AG09319 (cell line): Measurements from ENCODE around the gene MAST4.

Experiments used
- DNase-seq: peaks from one replicate; pipeline ENCODE4 v3.0.0-alpha.2; 2010; ENCODE audit warnings: low read depth; ENCODE audit errors: extremely low read depth
- CTCF ChIP-seq: IDR thresholded peaks from 2 replicates; pipeline ENCODE4 v1.5.1; 2011; ENCODE audit warnings: low read depth, mild to moderate bottlenecking, inconsistent platforms, low read length, moderate library complexity

Gene MAST4

GRCh38 chr5:66826263-66826662, 230.1 kb downstream of the MAST4 start:
- TF ChIP-seq CTCF: no peak
- DNase-seq: no peak

DNA sequence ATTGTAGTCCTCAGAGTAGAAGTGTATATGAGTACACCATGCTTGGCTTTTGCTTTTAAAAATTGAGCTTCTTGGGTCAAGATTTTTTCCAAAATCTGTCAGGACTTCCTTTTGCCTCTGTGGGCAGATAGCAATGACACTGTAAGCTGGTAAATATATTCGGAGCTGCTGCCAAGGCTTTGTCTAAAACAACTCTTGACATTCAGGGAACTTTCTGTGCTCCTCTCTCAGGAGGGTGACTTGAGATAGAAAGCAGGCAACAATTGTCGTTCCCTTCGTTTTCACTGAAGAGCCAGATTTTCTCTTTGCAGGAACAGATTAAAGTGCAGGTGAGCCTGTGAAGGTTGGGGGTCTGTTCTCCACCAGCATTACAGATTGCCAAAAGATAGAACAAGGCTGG, 230.5 kb downstream of the MAST4 start:
- no peak for TF ChIP-seq CTCF
- no peak for DNase-seq

- TF ChIP-seq CTCF: no peak
- DNase-seq: no peak
These were observed 231.9 kb downstream of the MAST4 start for GRCh38 chr5:66828046-66828547.

GRCh38 chr5:66828548-66829357, 232.6 kb downstream of the MAST4 start:
- peak; percentile 11 for DNase-seq
- no peak for TF ChIP-seq CTCF

DNA sequence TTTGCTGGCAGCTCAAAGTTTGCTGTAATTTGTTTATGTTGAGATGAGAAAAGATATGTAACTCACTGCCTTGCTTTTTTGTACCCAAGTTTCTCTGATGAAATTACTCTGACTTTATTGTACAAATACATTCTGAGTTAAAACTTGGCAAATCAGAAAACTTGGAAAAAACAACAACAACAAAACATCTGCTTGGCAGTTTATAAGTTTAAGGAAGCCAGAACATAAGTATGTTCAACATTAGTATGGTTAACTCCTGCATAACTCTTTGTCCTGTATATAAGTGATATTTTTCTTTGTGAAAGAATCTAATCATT, 233.1 kb downstream of the MAST4 start:
- no peak for DNase-seq
- TF ChIP-seq CTCF: no peak

DNA sequence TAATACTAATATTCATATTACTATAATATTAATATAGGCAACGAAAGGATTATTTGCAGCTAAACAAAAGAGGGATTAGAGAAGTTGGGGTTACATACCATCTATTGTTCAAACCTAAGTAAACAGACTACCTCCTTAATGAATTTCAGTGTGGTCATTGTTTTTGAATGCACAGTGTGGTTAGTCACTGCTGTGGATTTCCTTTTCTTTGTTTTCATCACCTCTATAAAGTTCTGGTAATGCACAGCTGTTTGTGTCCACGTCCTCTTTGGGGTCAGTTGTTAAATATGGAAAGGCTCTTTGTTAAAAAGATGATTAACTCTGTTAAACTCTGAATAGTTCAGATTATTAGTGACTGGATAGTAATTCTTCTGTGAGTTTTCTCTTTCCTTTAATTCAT, 233.6 kb downstream of the MAST4 start:
- no peak for TF ChIP-seq CTCF
- DNase-seq: no peak

DNA sequence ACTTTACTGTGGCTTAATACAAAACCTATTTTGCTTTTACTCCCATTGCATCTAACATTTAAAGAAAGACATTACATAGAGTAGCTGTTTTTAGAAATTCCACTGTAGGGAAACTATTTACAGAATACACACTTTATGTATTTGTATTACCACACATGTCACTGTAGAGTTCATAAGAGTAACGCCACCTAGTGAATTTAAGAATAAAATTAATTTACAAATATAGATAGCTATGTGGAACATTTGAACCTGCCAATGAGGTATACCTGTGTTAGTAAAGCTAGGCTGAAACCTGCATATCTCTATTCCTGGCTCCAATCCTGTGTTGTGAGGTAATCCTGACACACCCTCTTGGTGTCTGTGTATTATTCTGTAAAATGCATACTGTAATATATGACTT, 234.4 kb downstream of the MAST4 start:
- peak; percentile 3 for TF ChIP-seq CTCF
- DNase-seq: no peak
